ENCODE measurements around the gene PPP6R2. TPM values are rescaled to one million over a fixed set of nuclear protein-coding genes. Genes with fewer than 3 reads are reported as not detected.

PPP6R2 gene
- polyA plus RNA-seq, 1 experiment = 26.6 TPM

DNA sequence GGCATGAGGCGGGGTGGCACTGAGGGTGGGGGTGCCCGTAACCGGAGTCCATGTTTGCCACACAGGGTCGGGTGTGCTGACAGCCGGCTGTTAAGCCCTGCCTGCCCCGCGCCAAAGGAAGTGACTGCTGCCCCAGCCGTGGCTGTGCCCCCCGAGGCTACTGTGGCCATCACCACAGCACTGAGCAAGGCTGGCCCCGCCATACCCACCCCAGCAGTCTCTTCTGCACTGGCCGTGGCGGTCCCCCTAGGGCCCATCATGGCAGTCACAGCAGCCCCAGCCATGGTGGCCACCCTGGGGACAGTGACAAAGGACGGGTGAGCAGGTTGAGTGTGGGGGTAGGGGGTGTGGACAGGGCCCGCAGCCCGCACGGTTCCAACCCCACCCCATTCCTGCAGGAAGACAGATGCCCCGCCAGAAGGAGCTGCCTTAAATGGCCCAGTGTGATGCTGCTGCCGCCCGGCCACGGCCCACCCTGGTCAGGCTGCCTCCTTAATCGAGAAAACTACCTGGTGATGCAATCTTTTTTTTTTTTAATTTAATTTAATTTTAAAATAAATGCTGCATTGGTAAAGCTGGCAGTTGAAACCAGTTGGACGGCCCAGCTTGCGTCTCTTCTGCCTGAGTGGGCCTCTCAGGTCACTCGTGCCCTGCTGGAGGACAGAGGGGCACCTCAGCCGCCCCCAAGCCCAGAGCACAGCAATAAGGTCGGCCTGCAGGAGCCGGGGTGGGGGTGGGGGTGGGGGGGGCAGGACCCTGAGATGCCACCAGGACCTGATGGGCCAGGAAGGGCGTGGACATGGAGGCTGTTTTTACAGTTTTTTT lies 100.9 kb downstream of the PPP6R2 start:
- H3K9me3 ChIP-seq (ENCODE audit: control insufficient read depth, insufficient read depth, low read length) = no peaks in the 10 kb centered on the region; the same call in 1 of the 2 replicates
- ChIA-PET POLR2A (interaction anchor here (0.6 to 1.3 kb wide), 3 partner anchors 64 to 175 kb away, joined by 3 to 9 read pairs (median 6); partner anchors contain the start of genes NCAPH2 and SCO2), CTCF (no interaction called here)
- DNase-seq (ENCODE audit: low read depth, low spot score) = no peak
- no peaks in the 10 kb centered on the region for H3K27me3 ChIP-seq (ENCODE audit: control insufficient read depth, insufficient read depth, low read length)
- H3K27ac ChIP-seq (ENCODE audit: low read depth, low read length) = peak overlapping the region; percentile 47
- H3K4me3 ChIP-seq (ENCODE audit: low read depth, low read length) = no peak overlapping the region
- TF ChIP-seq, protein P1, sequence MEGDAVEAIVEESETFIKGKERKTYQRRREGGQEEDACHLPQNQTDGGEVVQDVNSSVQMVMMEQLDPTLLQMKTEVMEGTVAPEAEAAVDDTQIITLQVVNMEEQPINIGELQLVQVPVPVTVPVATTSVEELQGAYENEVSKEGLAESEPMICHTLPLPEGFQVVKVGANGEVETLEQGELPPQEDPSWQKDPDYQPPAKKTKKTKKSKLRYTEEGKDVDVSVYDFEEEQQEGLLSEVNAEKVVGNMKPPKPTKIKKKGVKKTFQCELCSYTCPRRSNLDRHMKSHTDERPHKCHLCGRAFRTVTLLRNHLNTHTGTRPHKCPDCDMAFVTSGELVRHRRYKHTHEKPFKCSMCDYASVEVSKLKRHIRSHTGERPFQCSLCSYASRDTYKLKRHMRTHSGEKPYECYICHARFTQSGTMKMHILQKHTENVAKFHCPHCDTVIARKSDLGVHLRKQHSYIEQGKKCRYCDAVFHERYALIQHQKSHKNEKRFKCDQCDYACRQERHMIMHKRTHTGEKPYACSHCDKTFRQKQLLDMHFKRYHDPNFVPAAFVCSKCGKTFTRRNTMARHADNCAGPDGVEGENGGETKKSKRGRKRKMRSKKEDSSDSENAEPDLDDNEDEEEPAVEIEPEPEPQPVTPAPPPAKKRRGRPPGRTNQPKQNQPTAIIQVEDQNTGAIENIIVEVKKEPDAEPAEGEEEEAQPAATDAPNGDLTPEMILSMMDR (IDR thresholded peaks at IDR 0.05; ENCODE audit: low read depth, low read length) = no peak

DNA sequence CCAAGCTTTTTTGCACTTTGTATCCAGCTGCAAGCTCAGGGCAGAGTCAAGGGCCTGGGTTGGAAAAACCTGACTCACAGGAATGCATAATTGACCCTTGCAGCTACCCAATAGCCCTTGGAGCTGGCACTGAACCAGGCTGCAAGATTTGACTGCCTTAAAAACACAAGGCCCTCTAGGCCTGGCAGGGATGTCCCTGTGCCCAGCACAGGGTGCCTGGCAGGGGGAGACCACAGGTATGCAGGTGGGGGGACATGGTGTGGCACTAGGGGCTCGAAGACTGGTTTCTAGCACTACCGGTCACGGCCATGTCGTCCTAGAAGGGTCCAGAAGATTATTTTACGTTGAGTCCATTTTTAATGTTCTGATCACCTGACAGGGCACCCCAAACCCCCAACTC lies 101.5 kb downstream of the PPP6R2 start:
- peak; percentile 33 for DNase-seq (ENCODE audit: low read depth, low spot score)
- peak overlapping the region; percentile 21 for H3K27ac ChIP-seq (ENCODE audit: low read depth, low read length)
- POLR2A ChIA-PET = interaction anchor here (0.6 to 1.3 kb wide), 3 partner anchors 64 to 174 kb away, joined by 3 to 9 read pairs (median 6); partner anchors contain the start of genes NCAPH2 and SCO2

DNA sequence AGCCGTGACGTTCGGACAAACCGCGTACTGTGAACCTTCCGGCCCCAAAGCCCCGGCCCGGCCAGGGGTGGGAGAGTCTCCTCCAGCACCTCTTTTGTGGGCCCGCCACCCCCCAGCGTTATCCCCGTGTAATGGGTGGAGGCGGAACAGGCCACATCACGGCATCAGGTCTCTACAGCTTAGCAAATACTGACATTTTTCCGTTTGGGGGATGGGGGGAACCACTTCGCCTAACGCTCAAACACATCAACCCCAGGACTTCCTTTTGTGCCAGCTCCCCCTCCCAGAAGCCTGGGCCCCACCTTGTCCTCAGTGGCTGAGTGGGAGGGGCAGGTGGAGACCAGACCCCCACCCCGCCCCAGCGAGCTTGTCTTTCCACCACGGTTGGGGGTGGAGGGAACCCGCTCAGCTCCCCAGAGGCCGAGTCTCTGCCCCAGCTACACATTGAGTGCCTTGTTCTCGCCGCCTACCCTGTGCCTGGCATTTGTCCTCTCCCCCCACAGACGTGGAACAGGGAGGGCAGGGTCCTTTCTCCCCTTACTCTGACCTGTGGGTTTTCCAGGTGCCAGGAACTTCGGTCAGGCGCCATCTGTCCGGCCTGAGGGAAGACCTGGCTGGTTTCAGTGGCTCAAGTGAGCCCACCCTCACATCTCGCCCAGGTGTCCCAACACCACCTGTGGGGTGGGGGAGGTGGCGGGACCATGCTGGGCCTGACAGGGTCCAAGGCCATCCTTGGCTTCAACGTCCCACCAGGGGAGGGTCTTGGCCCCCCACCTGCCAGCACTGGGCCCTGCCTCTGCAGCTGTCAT lies 102.1 kb downstream of the PPP6R2 start:
- Histone ChIP-seq H3K27ac (ENCODE audit: low read depth, low read length) (peak overlapping the region; percentile 2), H3K9me3 (ENCODE audit: control insufficient read depth, insufficient read depth, low read length) (no peaks in the 10 kb centered on the region; the same call in 1 of the 2 replicates), H3K4me3 (ENCODE audit: low read depth, low read length) (no peak overlapping the region), H3K27me3 (ENCODE audit: control insufficient read depth, insufficient read depth, low read length) (no peaks in the 10 kb centered on the region)
- CTCF ChIA-PET = no interaction called here
- POLR2A ChIA-PET = interaction anchor here (0.8 to 1.3 kb wide), 2 partner anchors 63 to 80 kb away, joined by 3 to 9 read pairs; partner anchors contain the start of genes NCAPH2 and SCO2
- no peak for DNase-seq (ENCODE audit: low read depth, low spot score)
- TF ChIP-seq, protein P1 (IDR thresholded peaks at IDR 0.05; ENCODE audit: low read depth, low read length) = no peak

More for the DNA sequence above, 101.5 kb downstream of the PPP6R2 start:
- Histone ChIP-seq H3K27me3 (ENCODE audit: control insufficient read depth, insufficient read depth, low read length) (no peaks in the 10 kb centered on the region), H3K4me3 (ENCODE audit: low read depth, low read length) (no peak overlapping the region), H3K9me3 (ENCODE audit: control insufficient read depth, insufficient read depth, low read length) (no peaks in the 10 kb centered on the region; the same call in 1 of the 2 replicates)
- CTCF ChIA-PET = no interaction called here
- TF ChIP-seq, protein P1 (IDR thresholded peaks at IDR 0.05; ENCODE audit: low read depth, low read length) = no peak

DNA sequence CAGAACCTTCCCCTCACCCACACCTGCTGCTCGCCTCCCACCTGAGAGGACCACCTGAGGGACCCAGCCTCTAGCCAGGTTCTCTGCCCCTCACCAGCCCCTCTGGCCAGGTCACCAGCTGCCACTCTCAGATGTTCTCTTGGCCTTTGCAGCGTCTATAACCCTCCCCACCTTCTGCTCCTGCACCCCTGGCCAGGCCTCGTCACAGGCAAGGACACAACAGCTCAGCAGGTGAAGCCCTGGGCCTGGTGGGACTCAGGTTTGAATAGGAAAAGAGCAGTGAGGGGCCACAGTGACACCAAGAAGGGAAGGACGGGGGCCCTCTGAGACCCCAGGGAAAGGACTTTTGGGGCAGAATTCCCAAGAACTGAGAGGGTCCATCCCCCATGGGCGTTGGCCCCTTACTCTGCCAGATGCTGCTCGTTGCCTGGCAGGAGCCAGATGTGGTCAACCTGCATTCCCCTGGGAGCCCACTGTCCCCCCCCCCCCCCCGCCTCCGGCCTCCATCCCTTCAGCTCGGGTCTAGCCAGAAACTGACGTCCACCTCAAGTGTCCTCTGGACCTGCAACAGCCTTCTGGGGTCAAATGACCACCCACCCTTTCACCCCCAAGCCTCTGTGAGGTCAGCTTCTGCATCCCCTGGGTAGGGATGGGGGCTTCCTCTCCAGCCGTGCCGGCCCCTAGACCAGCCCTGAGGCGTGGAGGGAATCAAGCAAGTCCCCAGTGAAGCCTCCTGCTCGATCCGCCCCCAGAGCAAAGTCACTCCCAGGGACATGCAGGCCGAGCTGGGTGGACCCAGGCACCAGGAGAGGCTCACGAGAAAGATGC lies 103.0 kb downstream of the PPP6R2 start:
- CTCF ChIA-PET = interaction anchor here (0.5 kb wide), 1 partner anchor 32 kb away, joined by 5 read pairs; no protein-coding TSS in a partner anchor
- DNase-seq (ENCODE audit: low read depth, low spot score) = no peak

More for the DNA sequence above, 103.0 kb downstream of the PPP6R2 start:
- no peak overlapping the region for H3K27ac ChIP-seq (ENCODE audit: low read depth, low read length)
- H3K9me3 ChIP-seq (ENCODE audit: control insufficient read depth, insufficient read depth, low read length) = no peaks in the 10 kb centered on the region; the same call in 1 of the 2 replicates
- no peak overlapping the region for H3K4me3 ChIP-seq (ENCODE audit: low read depth, low read length)
- H3K27me3 ChIP-seq (ENCODE audit: control insufficient read depth, insufficient read depth, low read length) = no peaks in the 10 kb centered on the region
- TF ChIP-seq, protein P1 (IDR thresholded peaks at IDR 0.05; ENCODE audit: low read depth, low read length) = no peak
- POLR2A ChIA-PET = no interaction called here

Measured in AG04450 (cell line).